Measurements from ENCODE around the gene PPY.
"Not testable (repeated sequence)": the region's sequence is repeated elsewhere in the genome, so short reads cannot be mapped to it uniquely, and the experiment has no call there.

The PPY gene

DNA sequence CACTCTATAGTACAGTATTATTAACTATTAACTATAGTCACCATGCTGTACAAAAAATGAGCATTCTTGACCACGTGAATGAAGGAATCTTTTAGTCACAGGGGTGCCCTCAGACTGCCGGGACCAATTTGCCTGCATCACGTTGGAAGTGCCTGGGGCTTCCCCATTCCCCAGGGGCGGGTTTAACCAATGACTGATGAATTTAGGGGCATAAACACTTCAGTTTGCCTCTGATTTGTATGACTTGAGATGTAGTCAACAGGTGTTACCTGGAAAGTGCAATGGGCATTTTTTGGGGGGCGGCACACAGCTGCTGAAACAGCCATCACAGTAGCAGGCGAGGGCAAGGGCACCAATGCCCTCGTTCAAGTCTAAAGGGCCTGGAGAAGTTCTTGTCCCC, 20.2 kb upstream of the PPY start:
- no peak for DNase-seq

DNA sequence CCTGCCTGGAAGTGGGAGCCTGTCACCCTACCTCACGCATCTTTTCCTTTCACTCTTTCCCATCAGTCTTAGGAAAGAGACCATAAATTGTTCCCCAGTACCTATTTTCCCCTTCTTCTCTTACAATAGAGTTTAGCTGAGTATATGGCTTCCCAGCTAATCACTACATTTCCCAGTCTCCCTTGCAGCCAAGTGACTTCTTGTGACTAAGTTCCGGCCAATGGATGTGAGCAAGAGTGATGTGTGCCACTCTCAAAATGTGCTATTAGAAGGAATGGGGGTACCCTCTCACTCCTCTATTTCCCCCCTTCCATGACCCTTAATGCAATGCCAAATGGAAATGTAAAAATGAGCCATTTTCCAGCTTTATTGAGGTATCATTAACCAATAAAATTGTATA, 19.7 kb upstream of the PPY start:
- DNase-seq = no peak

DNA sequence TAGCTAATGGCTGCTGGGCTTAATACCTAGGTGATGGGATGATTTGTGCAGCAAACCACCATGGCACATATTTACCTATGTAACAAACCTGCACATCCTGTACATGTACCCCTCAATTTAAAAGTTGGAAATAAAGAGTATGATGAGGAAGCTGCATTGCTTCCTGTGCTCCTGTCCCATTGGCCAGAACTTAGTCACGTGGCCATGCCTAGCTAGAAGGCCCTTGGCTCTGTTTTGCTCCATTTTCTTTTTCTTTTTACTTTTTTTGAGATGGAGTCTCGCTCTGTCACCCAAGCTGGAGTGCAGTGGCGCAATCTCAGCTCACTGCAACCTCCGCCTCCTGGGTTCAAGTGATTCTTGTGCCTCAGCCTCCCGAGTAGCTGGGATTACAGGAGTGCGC, 19.0 kb upstream of the PPY start:
- not testable (repeated sequence) for DNase-seq

DNA sequence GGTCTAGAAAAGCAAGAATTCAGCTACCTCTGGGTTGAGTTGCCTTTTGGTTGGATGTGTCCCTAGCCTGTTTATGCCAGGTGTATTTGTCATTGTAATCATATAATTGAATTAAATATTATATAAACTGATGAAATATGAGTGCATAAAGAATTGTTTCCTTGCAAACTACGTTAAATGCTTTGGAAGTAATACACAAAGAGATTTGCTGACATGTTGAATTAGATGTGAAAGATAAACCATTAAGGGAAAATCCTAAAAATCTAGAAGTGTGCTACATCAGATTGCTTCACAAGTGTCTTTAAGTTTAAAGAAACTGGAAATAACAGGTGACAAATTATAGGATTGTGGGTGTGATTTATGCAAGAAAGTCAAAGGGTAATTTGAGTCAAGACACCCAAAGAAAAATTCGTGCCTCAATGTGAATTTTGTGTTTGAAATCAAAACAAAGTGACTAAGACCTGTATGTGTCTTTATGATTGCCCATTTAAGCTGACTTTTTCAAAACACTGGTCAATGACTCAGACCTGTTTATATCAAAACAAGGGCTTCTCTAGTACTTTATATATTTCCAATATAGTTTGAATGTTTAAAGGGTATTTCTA, 16.6 kb upstream of the PPY start:
- DNase-seq = no peak

DNA sequence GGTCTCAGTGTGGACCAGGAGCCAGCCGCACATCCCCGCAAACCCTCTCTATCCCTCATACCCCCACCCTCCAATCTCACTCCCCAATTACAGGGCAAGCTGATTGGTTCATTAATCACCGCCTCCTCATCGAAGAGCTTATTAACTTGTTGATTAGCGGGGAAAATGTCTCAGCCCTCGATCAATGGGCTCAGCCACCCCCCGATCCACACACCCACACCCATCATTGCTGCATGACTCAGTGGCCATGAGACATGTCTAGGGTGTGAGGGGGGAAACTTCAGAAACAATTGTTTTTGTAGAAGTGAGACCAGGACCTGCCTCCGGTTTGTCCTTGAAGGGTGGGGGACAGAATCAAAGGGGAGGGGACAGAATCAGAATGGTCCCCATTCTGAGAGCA, 13.9 kb upstream of the PPY start:
- DNase-seq = no peak

DNA sequence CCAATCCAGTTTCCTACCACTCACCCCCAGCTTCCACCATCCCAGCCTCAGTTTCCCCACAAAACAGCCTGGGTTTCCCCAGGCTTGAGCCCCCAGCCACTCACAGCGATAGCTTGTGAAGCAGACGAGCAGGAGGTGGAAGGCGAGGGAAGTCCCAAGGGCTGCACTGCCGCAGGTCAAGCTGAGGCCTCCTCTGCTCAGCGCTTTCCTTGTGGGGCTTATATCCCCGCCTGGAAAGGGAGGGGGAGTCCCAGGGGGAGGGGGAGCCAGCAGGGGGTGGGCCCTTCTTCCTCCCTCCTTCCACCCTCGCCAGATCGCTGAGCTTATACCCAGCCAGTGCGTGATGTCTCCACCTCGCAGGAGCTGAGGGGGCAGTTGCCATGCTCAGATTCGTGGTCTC, 11.5 kb upstream of the PPY start, which contains the start of gene PYY:
Gene PYY (minus strand): TSS at position 195 of the 400 bp plus-strand sequence. CDS start 457 bp downstream, outside the sequence.
- no peak for DNase-seq

DNA sequence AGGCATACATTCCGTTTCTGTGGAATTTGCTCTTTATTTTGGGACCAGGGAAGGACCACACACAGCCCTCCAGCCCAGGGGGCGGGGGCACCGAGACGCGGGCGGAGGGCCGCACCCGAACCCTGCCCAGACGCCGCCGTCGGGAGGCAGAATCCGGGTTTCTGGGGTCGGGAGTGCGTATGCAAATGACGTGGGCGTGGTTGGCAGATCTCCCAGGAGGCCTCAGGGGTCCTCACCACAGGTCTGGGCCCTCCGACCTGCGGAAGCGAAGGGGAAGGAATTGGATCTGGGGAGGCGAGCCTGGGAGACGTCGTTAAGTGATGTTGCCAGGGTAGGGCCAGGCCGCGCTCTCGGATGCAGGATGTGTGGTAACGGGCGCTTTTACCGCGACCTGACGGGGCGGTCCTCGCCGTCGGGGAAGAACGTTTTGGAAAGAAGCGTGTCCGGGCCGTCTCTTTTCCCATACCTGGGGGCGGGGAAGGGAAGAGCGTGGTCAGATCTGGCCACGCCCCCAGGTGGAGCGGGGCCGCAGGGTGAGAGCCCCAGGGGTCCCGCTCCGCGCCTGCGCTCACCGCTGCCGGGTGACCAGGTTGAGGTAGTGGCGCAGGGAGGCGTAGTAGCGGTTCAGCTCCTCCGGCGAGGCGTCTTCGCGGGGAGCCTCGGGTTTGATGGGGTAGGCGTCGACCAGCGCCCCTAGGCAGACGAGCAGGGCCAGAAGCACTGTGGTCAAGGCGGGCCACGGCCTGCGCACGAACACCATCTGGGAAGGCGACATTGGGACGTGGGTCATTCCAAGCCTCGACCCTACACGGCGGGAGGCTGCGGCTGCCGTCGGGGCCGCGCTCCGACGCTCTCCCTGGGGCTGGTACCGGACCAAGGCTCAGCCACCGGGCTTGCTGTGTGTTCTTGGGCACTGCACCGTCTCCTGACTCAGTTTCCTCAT, 10.7 kb upstream of the PPY start:
- peak; percentile 80 for DNase-seq

DNA sequence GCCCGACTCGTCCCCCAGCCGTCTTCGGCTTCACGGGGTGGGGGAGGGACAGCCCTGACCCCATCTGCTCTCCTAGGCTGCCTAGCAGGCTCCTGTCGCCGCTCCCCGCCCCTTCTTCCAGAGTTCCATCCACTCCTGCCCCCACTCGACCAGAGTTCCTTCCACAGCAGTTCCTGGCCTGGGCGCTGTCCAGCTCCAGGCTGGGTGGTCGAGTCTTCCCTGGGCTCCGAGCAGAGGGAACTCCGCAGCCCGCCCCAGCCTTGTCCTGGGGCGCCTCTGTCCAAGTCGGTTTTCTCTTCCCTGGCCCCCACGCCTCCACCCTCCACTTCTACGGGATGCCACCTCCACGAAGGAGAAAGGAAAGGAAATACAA, 10.1 kb upstream of the PPY start:
- DNase-seq = peak; percentile 84

DNA sequence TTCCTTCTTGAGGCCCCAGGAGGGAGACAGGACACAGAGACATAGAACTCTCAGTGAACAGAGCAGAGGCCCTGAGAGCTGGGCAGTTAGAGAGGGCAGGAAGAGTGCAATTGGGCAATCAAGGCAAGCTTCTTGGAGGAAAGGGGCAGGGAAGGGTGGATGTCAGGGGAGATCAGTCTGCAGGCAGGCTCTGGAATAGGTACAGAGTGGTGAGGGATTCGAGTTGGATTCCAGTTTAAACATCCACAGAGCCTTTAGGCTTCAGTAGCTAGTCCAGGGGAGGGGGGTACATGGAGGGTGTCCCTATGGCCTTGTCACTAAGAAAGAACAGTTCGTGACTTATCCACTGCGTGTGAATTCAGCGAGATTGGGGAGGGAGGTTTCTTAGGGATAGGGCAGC, 9.5 kb upstream of the PPY start:
- no peak for DNase-seq

DNA sequence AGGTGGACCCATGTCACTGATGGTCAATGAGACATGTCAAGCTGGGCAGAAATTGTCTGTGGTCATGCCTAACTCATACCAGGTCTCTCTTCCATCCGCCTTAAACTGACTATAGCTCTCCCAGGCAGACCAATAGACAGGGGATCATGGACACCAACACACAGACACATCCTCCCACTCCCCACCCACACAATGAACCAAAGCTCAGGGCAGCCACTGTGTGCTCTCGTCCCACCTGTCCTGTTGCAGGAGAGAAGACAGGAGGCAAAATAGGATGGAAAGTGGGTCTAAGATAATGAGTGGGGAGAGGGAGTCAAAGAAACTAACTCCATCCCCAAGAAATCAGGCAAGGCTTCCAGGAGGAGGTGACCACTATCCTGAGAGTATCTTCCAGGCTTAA, 8.3 kb upstream of the PPY start:
- DNase-seq = no peak

DNA sequence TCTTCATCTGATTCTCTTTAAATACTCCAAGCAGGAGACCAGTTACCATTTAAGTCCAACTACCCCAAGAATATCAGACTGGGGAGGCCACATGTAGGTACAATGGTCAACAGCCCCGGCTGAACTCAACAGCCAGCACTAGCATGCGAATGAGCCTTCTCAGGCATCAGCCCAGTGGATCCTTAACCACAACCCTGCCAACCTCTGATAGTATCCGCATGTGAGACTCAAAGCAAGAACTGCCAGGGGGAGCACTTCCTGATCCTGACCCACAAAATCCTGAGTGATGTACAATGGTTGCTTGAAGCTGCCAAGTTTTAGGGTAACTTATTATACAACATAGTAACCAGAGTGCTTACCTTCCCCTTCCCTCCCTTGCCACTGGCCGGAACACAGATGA, 7.5 kb upstream of the PPY start:
- no peak for DNase-seq

DNA sequence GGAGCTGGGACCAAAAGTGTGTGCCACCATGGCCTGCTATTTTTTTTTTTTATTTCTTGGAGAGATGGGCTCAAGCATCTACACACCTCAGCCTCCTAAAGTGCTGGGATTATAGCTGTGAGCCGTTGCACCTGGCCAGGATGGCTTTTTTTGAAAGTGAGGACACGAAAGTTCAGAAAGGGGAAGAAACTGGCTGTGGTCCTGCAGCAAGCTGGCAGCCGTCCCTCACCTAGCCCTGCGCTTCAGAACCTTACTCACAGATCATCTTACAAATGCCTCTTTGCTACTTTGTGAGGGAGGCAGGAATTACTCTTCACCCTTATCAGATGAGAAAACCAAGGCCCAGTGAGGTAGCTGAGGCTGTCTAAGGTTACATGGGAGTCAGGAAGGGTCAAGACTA, 4.5 kb upstream of the PPY start:
- no peak for DNase-seq

DNA sequence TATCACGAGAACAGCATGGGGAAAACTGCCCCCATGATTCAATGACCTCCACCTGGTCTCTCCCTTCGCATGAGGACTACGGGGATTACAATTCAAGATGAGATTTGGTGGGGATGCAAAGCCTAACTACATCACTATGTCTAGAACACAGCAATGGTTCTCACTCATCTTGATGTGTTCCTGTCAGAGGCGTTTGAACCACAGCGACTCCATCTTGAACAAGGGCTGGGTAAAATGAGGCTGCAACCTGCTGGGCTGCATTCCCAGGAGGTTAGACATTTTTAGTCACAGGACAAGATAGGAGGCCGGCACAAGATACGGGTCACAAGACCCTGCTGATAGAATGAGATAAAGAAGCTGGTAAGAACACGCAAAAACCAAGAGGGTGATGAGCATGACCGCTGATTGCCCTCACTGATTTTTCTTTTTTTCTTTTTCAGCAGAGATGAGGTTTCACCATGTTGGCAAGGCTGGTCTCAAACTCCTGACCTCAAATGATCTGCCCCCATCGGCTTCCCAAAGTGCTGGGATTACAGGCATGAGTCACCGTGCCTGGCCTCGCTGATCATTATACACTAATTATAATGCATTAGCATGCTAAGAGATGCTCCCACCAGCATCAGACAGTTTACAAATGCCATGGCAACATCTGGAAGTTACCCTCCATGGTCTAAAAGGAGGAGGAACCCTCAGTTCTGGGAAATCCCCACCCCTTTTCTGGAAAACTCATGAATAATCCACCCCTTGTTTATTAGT, 3.0 kb upstream of the PPY start:
- DNase-seq = no peak

DNA sequence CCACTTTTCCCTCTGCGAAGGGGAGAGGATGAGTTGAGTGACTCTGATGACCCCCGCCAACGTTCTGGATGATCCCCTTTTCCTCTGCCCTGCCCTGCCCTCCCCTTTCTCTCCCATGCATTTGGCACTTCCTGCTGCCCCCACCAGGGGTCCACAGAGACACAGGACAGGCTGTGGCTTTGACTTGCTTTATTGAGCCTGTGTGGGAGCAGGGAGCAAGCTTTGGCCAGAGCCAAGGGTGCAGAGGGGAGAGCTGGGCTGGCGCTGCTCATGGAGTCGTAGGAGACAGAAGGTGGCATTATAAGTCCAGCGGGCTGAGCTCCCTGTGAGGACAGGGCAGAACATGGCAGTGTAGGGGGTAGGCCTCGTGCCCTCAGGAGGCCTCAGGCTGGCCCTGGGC, 1.6 kb downstream of the PPY start:
- peak; percentile 93 for DNase-seq

DNA sequence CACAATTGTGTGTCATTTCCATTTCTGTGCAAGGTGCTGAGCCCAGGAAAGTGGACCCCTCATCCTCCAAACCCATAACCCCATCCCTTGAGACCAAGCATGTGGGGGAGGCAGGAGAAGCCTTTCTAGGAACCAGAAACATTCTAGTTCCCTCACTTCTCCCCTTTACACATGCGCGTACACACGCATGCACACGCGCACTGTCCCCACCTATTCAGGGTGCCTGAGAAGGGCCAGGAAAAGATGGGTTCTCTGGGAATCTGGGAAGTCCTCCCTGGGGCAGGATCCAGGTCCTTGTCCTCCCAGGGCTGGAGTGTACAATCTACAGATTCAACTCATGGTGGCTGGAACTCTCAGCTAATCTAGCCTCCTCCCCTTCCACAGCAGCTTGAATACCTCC, 2.4 kb downstream of the PPY start:
- DNase-seq = no peak

DNA sequence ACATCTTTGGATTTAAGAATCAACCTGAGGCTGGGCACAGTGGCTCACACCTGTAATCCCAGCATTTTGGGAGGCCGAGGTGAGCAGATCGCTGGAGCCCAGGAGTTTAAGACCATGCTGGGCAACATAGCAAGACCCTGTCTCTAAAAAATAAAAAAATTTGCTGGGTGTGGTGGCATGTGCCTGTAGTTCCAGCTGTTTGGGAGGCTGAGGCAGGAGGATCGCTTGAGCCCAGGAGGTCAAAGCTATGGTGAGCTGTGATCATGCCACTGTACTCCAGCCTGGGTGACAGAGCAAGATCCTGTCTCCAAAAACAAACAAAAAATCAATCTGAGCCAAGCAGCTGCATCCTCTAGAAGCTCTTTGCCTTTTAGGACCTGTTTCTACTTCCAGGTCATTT, 2.8 kb downstream of the PPY start:
- not testable (repeated sequence) for DNase-seq

DNA sequence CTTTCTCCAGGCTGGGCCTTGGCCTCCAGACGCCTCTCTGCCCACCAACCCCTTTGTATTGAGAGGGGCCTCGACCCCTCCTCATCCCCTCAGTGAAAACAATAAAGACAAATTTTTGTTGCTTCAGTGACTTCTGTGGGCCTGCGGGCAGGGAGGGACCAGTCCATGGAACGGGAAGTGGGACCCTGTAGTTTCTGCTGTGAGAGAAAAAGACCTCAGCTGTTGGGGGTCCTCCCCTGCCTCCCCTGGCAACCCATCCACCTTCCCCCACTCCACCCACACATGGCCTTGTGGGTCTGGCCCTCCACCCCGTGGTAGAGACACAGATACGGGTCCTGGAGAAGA, 3.5 kb downstream of the PPY start:
- no peak for DNase-seq

DNA sequence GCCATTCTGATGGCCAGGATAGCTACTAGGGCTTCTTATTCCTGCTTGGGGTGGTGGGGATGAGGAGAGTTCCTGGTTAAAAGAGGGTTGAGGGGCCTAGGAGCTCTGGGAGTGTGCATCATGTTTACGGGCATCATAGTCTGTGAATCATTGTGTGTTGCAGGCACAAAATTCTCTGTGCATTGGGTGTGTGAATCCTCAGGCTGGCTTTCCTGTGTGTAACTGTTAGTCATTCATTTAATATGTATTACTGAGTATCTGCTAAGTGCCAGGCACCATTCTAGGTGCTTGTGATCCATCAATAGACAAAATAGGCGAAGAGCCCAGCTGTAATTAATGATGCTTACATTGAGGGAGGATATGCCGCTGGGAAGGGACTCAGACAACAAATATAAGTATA, 5.8 kb downstream of the PPY start:
- no peak for DNase-seq

DNA sequence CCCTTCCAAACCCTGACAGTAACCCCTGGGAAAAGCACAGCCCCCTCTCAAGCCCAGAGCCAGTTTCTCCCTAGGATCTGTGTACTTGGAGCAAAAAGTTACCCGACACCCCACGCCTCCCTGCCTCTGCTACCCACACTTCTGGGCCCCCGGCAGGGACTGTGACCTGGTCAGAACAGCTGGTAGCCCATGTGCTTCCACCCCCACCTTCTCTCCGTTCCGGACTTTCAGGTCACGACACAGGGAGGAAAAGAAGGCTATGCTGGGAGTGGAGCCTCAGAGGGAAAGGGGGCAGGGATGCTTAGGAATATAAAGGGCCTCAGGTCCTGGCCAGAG, 6.4 kb downstream of the PPY start:
- no peak for DNase-seq

DNA sequence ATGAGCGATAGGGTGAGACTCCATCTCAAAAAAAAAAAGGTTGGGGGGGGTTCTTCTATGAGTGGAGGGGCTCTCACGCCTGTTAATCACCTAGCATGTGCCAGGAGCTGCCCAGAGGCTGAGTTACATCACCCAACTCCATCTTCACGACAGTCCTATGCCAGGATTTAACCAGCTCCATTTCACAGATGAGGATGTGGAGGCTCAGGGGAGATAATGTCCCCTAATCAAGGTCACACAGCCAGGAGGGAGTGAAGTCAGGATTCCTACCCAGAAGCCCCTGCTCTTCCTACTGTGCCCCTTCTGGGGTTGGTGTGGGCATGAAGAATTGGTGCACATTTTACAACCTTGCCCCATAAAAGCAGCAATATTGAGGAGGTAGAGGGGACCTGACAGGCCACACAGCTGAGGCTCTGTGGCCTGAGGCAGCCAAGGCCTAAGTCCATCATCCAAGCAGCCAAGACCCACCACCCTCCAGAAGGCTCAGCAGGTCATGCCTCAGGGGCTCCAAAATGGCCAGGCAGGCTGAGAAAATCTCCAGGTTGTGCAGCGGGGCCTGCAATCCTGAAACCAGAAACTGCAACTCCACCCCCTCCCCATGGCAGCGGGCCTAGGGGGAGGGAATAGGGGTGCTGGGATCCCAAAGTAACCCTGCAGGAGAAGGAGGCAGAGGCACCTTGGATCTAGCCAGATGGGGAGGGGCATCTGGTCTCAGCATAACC, 6.9 kb downstream of the PPY start:
- DNase-seq = no peak

DNA sequence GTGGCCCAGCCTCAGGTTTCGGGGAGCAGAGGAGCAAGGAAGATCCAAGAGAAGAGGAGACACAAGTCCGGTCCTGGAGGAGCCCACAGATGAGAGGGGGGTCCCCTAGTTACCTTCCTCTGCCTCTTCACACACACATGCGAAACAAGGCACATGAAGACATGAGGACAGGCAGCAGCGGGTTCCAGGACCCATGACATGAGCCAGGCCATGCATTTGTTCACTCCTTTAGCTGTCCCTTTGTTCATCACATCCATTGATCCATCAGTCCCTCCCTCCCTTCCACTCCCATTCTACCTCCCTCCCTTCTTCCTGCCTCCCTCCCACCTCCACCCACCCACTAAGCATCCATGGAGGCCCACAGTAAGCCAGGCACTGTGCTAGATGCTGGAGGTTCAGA, 9.4 kb downstream of the PPY start:
- no peak for DNase-seq

DNA sequence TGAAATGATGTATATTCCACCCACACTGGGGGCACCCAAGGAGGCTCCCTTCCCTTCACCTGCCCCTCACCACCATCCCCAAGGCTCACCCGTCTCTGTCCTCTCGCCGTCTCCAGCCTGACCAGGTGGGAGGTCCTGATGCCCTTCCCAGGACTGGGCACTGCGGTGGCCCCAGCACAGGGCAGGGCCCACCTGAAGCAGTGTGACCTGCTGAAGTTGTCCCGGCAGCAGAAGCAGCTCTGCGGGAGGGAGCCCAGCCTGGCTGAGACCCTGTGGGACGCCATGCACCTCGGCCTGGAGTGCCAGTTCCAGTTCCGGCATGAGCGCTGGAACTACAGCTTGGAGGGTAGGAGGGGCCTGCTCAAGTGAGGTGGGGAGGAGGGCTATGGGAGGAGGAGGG, 9.9 kb downstream of the PPY start:
- DNase-seq = no peak

DNA sequence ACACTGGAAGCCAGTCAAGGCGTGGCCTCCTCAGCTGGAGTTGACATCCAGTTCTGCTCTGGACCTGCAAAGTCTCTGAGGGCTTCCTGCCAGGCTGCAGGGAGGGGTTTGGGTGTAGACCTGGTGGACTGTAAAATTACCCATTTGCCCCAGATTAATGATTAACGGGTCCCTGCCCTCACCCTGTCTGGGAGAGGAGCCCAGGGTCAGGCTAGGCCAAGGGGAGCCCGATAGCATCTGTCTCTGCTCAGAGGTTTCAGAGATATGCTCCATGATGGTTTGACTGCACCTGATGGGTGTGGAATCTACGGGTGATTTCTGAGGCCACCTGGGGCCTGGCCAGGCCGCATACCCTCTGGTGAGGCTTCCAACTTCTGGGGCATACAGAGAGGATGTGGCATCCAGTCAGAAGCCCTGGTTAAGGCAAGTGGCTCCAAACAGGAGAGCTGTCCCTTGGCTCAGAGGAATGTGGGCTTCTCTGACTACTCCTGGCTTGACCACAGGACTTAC, 11.2 kb downstream of the PPY start:
- DNase-seq = no peak

Measured in islet precursor cell (in vitro differentiated cells).